AG04449 (cell line): Measurements from ENCODE around the gene PADI4.
"Not testable (repeated sequence)": the region's sequence is repeated elsewhere in the genome, so short reads cannot be mapped to it uniquely, and the experiment has no call there.

Source experiments
- CTCF ChIA-PET: fragments of 350-600 bp; formaldehyde crosslinking; extraction: SDS; loops from one replicate; lab custom pipeline; 2021; ENCODE audit warnings: antibody characterized with exemption; lab: Yijun Ruan, JAX
- POLR2A ChIA-PET: fragments of 400-600, 350-600 bp; formaldehyde crosslinking; extraction: SDS; loops from one replicate; lab custom pipeline; 2020; ENCODE audit warnings: antibody characterized with exemption, inconsistent platforms; lab: Yijun Ruan, JAX
- DNase-seq: peaks from one replicate; pipeline ENCODE4 v3.0.0-alpha.2; 2010; ENCODE audit warnings: low read depth, low spot score
- H3K4me3 ChIP-seq: 2 replicates; pipeline ENCODE4 v1.5.1; 2011; ENCODE audit warnings: low read depth, mild to moderate bottlenecking, control low read depth, low read length
- CTCF ChIP-seq: IDR thresholded peaks from one replicate; pipeline ENCODE4 v1.5.1; 2011; ENCODE audit warnings: mild to moderate bottlenecking, moderate library complexity, low read length, control low read depth, inconsistent platforms; ENCODE audit not compliant: insufficient read depth; ENCODE audit errors: missing control alignments

The PADI4 gene

GRCh38 chr1:17333081-17333480 is 25.1 kb downstream of the PADI4 start:
- POLR2A ChIA-PET: no interaction called here
- no peak for TF ChIP-seq CTCF
- CTCF ChIA-PET: interaction anchor here (0.8 to 9.1 kb wide), 4 partner anchors 80 to 271 kb away, joined by 3 to 136 read pairs (median 42); no protein-coding TSS in a partner anchor

GRCh38 chr1:17335821-17336710 is 28.1 kb downstream of the PADI4 start:
- ChIA-PET POLR2A (no interaction called here), CTCF (interaction anchor here (0.6 to 9.1 kb wide), 44 partner anchors 9 to 430 kb away, joined by 3 to 136 read pairs (median 4); partner anchors contain the start of genes PADI2 and PADI4)
- no peak overlapping the region for H3K4me3 ChIP-seq
- DNase-seq: no peak
- TF ChIP-seq CTCF: peak; percentile 88

More at GRCh38 chr1:17333081-17333480, 25.1 kb downstream of the PADI4 start:
- DNase-seq: no peak
- H3K4me3 ChIP-seq: no peak overlapping the region

- H3K4me3 ChIP-seq: no peak overlapping the region
- ChIA-PET POLR2A (no interaction called here), CTCF (interaction anchor here (1.1 to 9.1 kb wide), 7 partner anchors 17 to 280 kb away, joined by 3 to 136 read pairs (median 23); no protein-coding TSS in a partner anchor)
- DNase-seq: no peak
- no peak for TF ChIP-seq CTCF
Measured at GRCh38 chr1:17338706-17339493, 30.9 kb downstream of the PADI4 start.

- CTCF ChIA-PET: interaction anchor here (1.4 to 9.1 kb wide), 3 partner anchors 16 to 277 kb away, joined by 4 to 136 read pairs (median 79); no protein-coding TSS in a partner anchor
- POLR2A ChIA-PET: no interaction called here
- H3K4me3 ChIP-seq: no peak overlapping the region
- no peak for DNase-seq
- no peak for TF ChIP-seq CTCF
Measured at GRCh38 chr1:17339521-17339920, 31.5 kb downstream of the PADI4 start.

GRCh38 chr1:17340358-17340757 is 32.4 kb downstream of the PADI4 start:
- no peak for DNase-seq
- ChIA-PET CTCF (interaction anchor here (1.1 to 9.1 kb wide), 4 partner anchors 11 to 278 kb away, joined by 3 to 136 read pairs (median 42); no protein-coding TSS in a partner anchor), POLR2A (no interaction called here)
- H3K4me3 ChIP-seq: no peak overlapping the region
- TF ChIP-seq CTCF: no peak

- CTCF ChIA-PET: no interaction called here
- POLR2A ChIA-PET: no interaction called here
- no peak overlapping the region for H3K4me3 ChIP-seq
- no peak for DNase-seq
- TF ChIP-seq CTCF: no peak
Measured at GRCh38 chr1:17342014-17342441, 34.0 kb downstream of the PADI4 start.

- DNase-seq, POLR2A ChIA-PET: not testable (repeated sequence)
- CTCF ChIA-PET: interaction anchor here (0.8 to 2.3 kb wide), 3 partner anchors 9 to 224 kb away, joined by 3 to 8 read pairs (median 3); no protein-coding TSS in a partner anchor
Measured at GRCh38 chr1:17345506-17345905, 37.5 kb downstream of the PADI4 start.

More at GRCh38 chr1:17345506-17345905, 37.5 kb downstream of the PADI4 start:
- H3K4me3 ChIP-seq: not testable (repeated sequence)
